Activated CD4-positive, alpha-beta T cell treated with anti-CD3 and anti-CD28 coated beads, Interleukin-2, amount 10 ng/mL, durations not matched to agents 7 days and 5 days (primary cell): ENCODE measurements around the gene DLGAP1. TPM values are rescaled to one million over a fixed set of nuclear protein-coding genes. Genes with fewer than 3 reads are reported as not detected.

Experiments
- CTCF ChIA-PET: fragments of 350-600 bp; sonication (Branson Sonifier 250); formaldehyde crosslinking; loops from one replicate; lab custom pipeline; 2021; ENCODE audit warnings: antibody characterized with exemption; lab: Charles Lee
- POLR2A ChIA-PET: fragments of 350-600 bp; sonication (Branson Sonifier 250); formaldehyde crosslinking; loops from one replicate; lab custom pipeline; 2021; ENCODE audit warnings: antibody characterized with exemption; lab: Charles Lee
- DNase-seq: peaks from one replicate; pipeline ENCODE4 v3.0.0-alpha.2; 2020
- H3K27ac Mint-ChIP-seq: one replicate; pipeline ENCODE4 v1.8.0; 2021; ENCODE audit warnings: mild to moderate bottlenecking, moderate library complexity, mixed read lengths
- H3K27me3 Mint-ChIP-seq: one replicate; pipeline ENCODE4 v1.8.0; 2021; ENCODE audit warnings: mixed read lengths
- H3K36me3 Mint-ChIP-seq: one replicate; pipeline ENCODE4 v1.8.0; 2021; ENCODE audit warnings: low read depth, mixed read lengths
- H3K4me1 Mint-ChIP-seq: one replicate; pipeline ENCODE4 v1.8.0; 2021; ENCODE audit warnings: mixed read lengths
- H3K4me3 Mint-ChIP-seq: one replicate; pipeline ENCODE4 v1.8.0; 2021; ENCODE audit warnings: mild to moderate bottlenecking, moderate library complexity, mixed read lengths
- H3K9me3 Mint-ChIP-seq: one replicate; pipeline ENCODE4 v1.8.0; 2021; ENCODE audit warnings: mixed read lengths
- total RNA-seq, 2 experiments: library from RNA; stranded (reverse); gene quantifications; one replicate each; pipeline ENCODE4 v1.2.3, GENCODE V29; 2021

The DLGAP1 gene
- total RNA-seq, 2 experiments from 2014 or later: 0.10 TPM; not detected in 1

DNA sequence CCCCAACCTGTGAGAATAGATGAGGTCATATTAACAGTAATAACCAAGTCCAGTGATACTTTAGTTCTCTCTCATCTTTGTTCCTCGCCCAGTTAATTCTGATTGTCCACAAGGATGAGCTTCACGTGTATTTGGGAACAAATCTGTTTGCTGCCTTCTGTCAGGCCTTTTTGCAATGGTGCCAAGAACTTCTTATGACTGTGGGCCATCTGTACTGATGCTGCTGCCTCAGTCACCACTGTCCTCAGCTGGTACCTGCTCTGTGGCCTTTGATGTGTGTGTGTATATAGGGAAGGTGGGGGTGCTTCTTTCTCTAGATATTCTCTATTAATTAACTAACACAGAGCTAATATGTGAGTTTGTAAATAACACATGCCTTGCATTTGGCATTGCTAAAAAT is 612.3 kb downstream of the DLGAP1 start:
- Mint-ChIP-seq H3K27ac (no peak overlapping the region), H3K27me3 (peaks cover 12% of the 10 kb centered on the region), H3K9me3 (no peaks in the 10 kb centered on the region), H3K4me1 (no peaks in the 10 kb centered on the region), H3K4me3 (no peak overlapping the region), H3K36me3 (no peaks in the 10 kb centered on the region)
- no peak for DNase-seq
- POLR2A ChIA-PET: no interaction called here
- CTCF ChIA-PET: interaction anchor here (0.9 kb wide), 1 partner anchor 71 kb away, joined by 3 read pairs; no protein-coding TSS in a partner anchor

DNA sequence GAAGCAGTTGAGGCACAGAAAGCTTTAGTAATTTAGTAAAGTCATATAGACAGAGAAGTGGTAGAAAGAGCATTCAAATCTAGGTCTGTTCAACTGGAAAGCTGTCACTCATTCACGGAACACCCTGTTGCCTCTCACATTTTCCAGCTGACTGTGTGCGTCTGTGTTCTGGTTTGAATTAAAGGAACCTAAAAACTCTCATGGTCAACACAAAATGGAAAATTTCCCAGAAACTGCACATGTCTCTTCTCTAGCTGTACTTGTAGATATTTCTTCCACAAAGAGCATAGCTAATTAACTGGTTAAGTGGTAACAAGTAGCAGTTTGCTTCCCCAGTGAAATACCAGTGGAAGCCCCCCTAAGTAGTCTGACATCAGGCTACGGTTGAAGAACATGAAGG is 614.3 kb downstream of the DLGAP1 start:
- H3K9me3 Mint-ChIP-seq: no peaks in the 10 kb centered on the region
- no peaks in the 10 kb centered on the region for H3K4me1 Mint-ChIP-seq
- no peak overlapping the region for H3K27ac Mint-ChIP-seq
- no peaks in the 10 kb centered on the region for H3K36me3 Mint-ChIP-seq
- peaks cover 14% of the 10 kb centered on the region for H3K27me3 Mint-ChIP-seq
- ChIA-PET POLR2A (no interaction called here), CTCF (no interaction called here)
- no peak for DNase-seq
- no peak overlapping the region for H3K4me3 Mint-ChIP-seq

- CTCF ChIA-PET: interaction anchor here (1.0 kb wide), 1 partner anchor 23 kb away, joined by 3 read pairs; no protein-coding TSS in a partner anchor
- Mint-ChIP-seq H3K4me1 (no peaks in the 10 kb centered on the region), H3K9me3 (no peaks in the 10 kb centered on the region), H3K27me3 (peaks cover 14% of the 10 kb centered on the region), H3K36me3 (no peaks in the 10 kb centered on the region), H3K4me3 (no peak overlapping the region), H3K27ac (no peak overlapping the region)
- DNase-seq: no peak
- POLR2A ChIA-PET: no interaction called here
These were observed 615.5 kb downstream of the DLGAP1 start for GRCh38 chr18:3839581-3839981.

- H3K4me3 Mint-ChIP-seq: no peak overlapping the region
- CTCF ChIA-PET: no interaction called here
These were observed 618.4 kb downstream of the DLGAP1 start for GRCh38 chr18:3836483-3837335.

DNA sequence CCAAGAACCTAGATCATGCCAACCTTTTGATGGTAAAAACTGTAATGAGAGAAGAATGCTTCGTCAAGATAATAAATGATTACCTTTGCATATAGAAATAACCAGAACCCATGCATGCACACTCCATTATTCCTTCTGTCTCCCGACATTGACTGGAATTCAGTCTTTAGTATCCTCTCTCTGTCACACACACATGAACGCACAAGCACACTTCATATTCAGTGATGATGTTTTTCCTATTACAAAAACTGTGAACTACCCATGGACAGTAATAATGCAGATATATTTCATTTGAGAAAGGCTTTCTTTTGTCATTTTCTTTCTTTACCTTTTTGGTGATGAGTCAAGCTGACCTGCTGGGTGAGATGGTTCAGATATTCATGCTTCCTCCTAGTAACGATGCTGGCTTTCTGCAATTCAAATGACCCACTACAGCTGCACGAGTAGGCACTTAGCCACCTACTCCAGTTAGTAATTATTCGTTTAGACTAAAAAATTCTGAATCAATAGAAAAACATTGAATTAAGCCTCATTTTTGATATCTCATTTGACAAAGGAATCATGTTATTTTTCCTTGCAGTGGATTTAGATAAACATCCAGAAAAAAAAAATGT is 623.0 kb downstream of the DLGAP1 start:
- no peak for DNase-seq
- no peak overlapping the region for H3K4me3 Mint-ChIP-seq
- no peak overlapping the region for H3K27ac Mint-ChIP-seq
- no peaks in the 10 kb centered on the region for H3K36me3 Mint-ChIP-seq
- no peaks in the 10 kb centered on the region for H3K4me1 Mint-ChIP-seq
- CTCF ChIA-PET: no interaction called here
- peaks cover 8% of the 10 kb centered on the region for H3K27me3 Mint-ChIP-seq
- POLR2A ChIA-PET: no interaction called here
- H3K9me3 Mint-ChIP-seq: no peaks in the 10 kb centered on the region

More at GRCh38 chr18:3836483-3837335, 618.4 kb downstream of the DLGAP1 start:
- no peaks in the 10 kb centered on the region for H3K36me3 Mint-ChIP-seq
- no peak for DNase-seq
- H3K27ac Mint-ChIP-seq: no peak overlapping the region
- H3K9me3 Mint-ChIP-seq: no peaks in the 10 kb centered on the region
- no peaks in the 10 kb centered on the region for H3K4me1 Mint-ChIP-seq
- POLR2A ChIA-PET: no interaction called here
- peaks cover 14% of the 10 kb centered on the region for H3K27me3 Mint-ChIP-seq

GRCh38 chr18:3830604-3831003 is 624.5 kb downstream of the DLGAP1 start:
- DNase-seq: no peak
- Mint-ChIP-seq H3K27me3 (peaks cover 3% of the 10 kb centered on the region), H3K36me3 (no peaks in the 10 kb centered on the region), H3K9me3 (no peaks in the 10 kb centered on the region), H3K27ac (no peak overlapping the region), H3K4me3 (no peak overlapping the region), H3K4me1 (no peaks in the 10 kb centered on the region)
- CTCF ChIA-PET: no interaction called here
- POLR2A ChIA-PET: no interaction called here

- Mint-ChIP-seq H3K9me3 (no peaks in the 10 kb centered on the region), H3K27ac (no peak overlapping the region), H3K4me3 (no peak overlapping the region), H3K36me3 (no peaks in the 10 kb centered on the region), H3K27me3 (no peaks in the 10 kb centered on the region), H3K4me1 (no peaks in the 10 kb centered on the region)
- DNase-seq: no peak
- ChIA-PET POLR2A (no interaction called here), CTCF (no interaction called here)
These were observed 627.8 kb downstream of the DLGAP1 start for GRCh38 chr18:3827236-3827845.

DNA sequence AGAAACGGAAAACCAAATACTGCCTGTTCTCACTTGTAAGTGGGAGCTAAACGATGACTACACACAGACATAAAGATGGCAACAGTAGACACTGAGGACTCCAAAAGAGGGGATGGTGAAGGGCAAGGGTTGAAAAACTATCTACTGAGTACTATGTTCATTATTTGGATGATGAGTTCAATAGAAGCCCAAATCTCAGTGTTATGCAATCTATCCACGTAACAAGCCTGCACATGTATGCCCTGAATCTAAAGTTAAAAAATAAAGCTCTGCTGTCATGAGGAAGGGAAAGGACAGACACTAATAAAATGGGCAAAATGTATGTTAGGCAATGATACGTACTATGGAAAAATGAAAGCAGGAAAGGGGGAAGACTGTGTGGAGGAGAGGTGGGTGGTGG is 629.1 kb downstream of the DLGAP1 start:
- Mint-ChIP-seq H3K4me1 (no peaks in the 10 kb centered on the region), H3K4me3 (no peak overlapping the region), H3K9me3 (no peaks in the 10 kb centered on the region), H3K27me3 (no peaks in the 10 kb centered on the region), H3K36me3 (no peaks in the 10 kb centered on the region), H3K27ac (no peak overlapping the region)
- no peak for DNase-seq
- POLR2A ChIA-PET: no interaction called here
- CTCF ChIA-PET: no interaction called here

DNA sequence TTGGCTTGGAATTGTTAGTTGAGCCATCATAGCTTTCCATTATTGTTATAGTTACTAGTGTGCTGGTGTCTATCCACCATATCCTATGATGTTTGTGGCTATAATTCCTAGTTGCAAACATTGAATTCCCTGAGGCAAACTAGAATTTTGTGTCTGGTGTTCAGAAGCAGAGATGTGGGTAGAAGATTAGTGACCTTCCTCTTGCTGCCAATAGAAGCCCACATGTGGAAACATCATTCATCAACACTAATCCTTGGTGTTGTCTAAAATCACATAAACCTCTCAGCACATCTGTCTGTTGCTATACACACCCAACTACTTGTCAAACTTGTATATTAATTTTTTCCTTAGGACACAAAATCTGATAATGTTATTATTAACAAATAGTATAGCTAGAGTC is 631.0 kb downstream of the DLGAP1 start:
- H3K27ac Mint-ChIP-seq: no peak overlapping the region
- no peaks in the 10 kb centered on the region for H3K9me3 Mint-ChIP-seq
- no peak for DNase-seq
- H3K4me1 Mint-ChIP-seq: no peaks in the 10 kb centered on the region
- H3K36me3 Mint-ChIP-seq: no peaks in the 10 kb centered on the region
- H3K4me3 Mint-ChIP-seq: no peak overlapping the region
- POLR2A ChIA-PET: no interaction called here
- CTCF ChIA-PET: no interaction called here
- no peaks in the 10 kb centered on the region for H3K27me3 Mint-ChIP-seq

GRCh38 chr18:3823073-3823472 is 632.0 kb downstream of the DLGAP1 start:
- Mint-ChIP-seq H3K36me3 (no peaks in the 10 kb centered on the region), H3K9me3 (no peaks in the 10 kb centered on the region), H3K4me1 (no peaks in the 10 kb centered on the region), H3K27me3 (no peaks in the 10 kb centered on the region), H3K27ac (no peak overlapping the region), H3K4me3 (no peak overlapping the region)
- ChIA-PET CTCF (no interaction called here), POLR2A (interaction anchor here (0.6 kb wide), 1 partner anchor 53 kb away, joined by 4 read pairs; no protein-coding TSS in a partner anchor)
- no peak for DNase-seq

DNA sequence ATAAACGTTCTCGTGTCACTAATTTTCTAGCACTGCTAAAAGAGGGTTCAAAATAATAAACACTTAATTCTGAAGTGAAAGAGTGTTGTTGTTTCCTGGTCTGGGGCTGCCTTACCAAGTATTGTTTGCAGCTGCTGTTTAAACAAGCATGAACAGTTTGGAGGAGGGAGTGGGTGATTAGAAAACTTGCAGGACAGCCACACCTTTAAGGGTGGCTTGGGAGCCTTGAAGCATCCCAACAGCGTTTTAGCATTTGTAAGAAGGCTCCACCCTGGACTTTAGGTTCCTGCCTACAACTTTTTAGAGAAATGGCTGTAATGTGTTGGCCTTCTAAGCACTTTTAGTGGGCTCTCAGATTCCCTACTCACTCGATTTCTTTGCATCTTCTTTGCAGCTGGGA is 633.6 kb downstream of the DLGAP1 start:
- POLR2A ChIA-PET: no interaction called here
- Mint-ChIP-seq H3K4me1 (no peaks in the 10 kb centered on the region), H3K27ac (no peak overlapping the region), H3K36me3 (no peaks in the 10 kb centered on the region), H3K4me3 (no peak overlapping the region), H3K27me3 (no peaks in the 10 kb centered on the region), H3K9me3 (no peaks in the 10 kb centered on the region)
- CTCF ChIA-PET: interaction anchor here (1.0 kb wide), 1 partner anchor 17 kb away, joined by 3 read pairs; no protein-coding TSS in a partner anchor
- DNase-seq: no peak

DNA sequence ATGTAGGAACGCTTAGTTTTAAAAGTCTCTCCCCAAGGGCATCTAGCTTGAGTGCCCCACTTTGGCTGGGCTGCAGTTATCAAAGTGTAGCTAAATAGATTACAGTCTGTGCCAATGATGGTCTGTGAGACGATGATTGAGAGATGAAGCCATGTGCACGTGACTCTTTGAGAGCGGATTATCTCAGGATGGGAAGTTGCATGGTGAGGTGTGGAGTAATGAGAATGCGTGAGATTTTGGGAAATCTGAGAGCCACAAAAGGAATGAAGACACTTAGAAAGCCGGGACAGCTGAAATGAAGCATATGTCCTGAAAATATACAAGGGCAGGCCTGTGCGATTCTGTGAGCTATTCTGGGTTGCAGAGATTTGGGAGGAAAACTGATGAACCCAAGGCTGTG is 635.1 kb downstream of the DLGAP1 start:
- peaks cover 5% of the 10 kb centered on the region for H3K27me3 Mint-ChIP-seq
- POLR2A ChIA-PET: no interaction called here
- CTCF ChIA-PET: no interaction called here
- no peaks in the 10 kb centered on the region for H3K36me3 Mint-ChIP-seq
- DNase-seq: no peak
- H3K4me3 Mint-ChIP-seq: no peak overlapping the region
- no peak overlapping the region for H3K27ac Mint-ChIP-seq
- H3K4me1 Mint-ChIP-seq: no peaks in the 10 kb centered on the region
- no peaks in the 10 kb centered on the region for H3K9me3 Mint-ChIP-seq
